HUES6 (cell line): Measurements from ENCODE around the gene MPPED2.

Experiments used
- H3K27ac ChIP-seq: 2 replicates; pipeline ENCODE4 v1.7.0; 2013; ENCODE audit warnings: low read depth, mild to moderate bottlenecking, low read length, inconsistent platforms
- H3K27me3 ChIP-seq: 2 replicates; pipeline ENCODE4 v1.6.1; 2013; ENCODE audit warnings: low read length; ENCODE audit not compliant: control insufficient read depth, insufficient read depth
- H3K36me3 ChIP-seq: 2 replicates; pipeline ENCODE4 v1.6.1; 2013; ENCODE audit warnings: low read length; ENCODE audit not compliant: control insufficient read depth, insufficient read depth
- H3K4me1 ChIP-seq: 2 replicates; pipeline ENCODE4 v1.6.1; 2013; ENCODE audit warnings: low read length; ENCODE audit not compliant: control insufficient read depth, insufficient read depth
- H3K4me3 ChIP-seq: 2 replicates; pipeline ENCODE4 v1.5.1; 2013; ENCODE audit warnings: low read depth, low read length
- H3K9ac ChIP-seq: one replicate; pipeline ENCODE4 v1.6.1; 2013; ENCODE audit warnings: mild to moderate bottlenecking, low read length
- H3K9me3 ChIP-seq: 2 replicates; pipeline ENCODE4 v1.6.1; 2013; ENCODE audit warnings: low read depth, low read length; ENCODE audit not compliant: control insufficient read depth, insufficient read depth

Gene MPPED2

GRCh38 chr11:30468881-30469280 is 117.3 kb downstream of the MPPED2 start:
- H3K4me3 ChIP-seq, result no peak overlapping the region
- H3K27ac ChIP-seq, result no peak overlapping the region
- H3K27me3 ChIP-seq, result no peaks in the 10 kb centered on the region
- no peaks in the 10 kb centered on the region for H3K36me3 ChIP-seq
- peaks cover 10% of the 10 kb centered on the region; the same call in 1 of the 2 replicates for H3K4me1 ChIP-seq
- H3K9me3 ChIP-seq, result no peaks in the 10 kb centered on the region
- no peak overlapping the region for H3K9ac ChIP-seq

DNA sequence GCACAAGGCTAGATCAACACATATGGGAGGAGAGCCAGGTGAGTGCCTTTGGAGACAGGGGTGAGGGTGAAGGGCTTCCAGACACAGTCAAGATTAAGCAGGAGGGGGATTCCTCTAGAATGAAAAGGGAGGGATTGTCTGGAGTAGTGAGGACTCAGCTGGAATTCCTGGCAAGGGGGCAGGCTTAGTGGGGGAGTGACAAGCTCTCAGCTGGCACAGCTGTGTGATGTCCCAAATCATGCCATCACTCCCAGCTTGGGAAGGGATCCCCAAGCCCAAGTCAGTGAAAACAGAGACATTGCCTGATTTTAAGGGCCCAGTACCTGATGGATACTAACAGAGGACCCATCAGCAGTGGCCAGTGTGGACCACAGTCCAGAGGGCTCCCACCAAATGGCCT is 119.0 kb downstream of the MPPED2 start:
- H3K9ac ChIP-seq, result no peak overlapping the region
- H3K4me3 ChIP-seq, result no peak overlapping the region
- H3K27me3 ChIP-seq, result no peaks in the 10 kb centered on the region

GRCh38 chr11:30465623-30466022 is 120.5 kb downstream of the MPPED2 start:
- Histone ChIP-seq H3K27me3 (no peaks in the 10 kb centered on the region), H3K9me3 (no peaks in the 10 kb centered on the region), H3K36me3 (no peaks in the 10 kb centered on the region), H3K27ac (no peak overlapping the region), H3K4me3 (no peak overlapping the region), H3K4me1 (peaks cover 25% of the 10 kb centered on the region; the same call in 1 of the 2 replicates), H3K9ac (no peak overlapping the region)

More for the DNA sequence above, 119.0 kb downstream of the MPPED2 start:
- no peak overlapping the region for H3K27ac ChIP-seq
- H3K4me1 ChIP-seq, result peaks cover 20% of the 10 kb centered on the region; the same call in 1 of the 2 replicates
- H3K9me3 ChIP-seq, result no peaks in the 10 kb centered on the region
- no peaks in the 10 kb centered on the region for H3K36me3 ChIP-seq

DNA sequence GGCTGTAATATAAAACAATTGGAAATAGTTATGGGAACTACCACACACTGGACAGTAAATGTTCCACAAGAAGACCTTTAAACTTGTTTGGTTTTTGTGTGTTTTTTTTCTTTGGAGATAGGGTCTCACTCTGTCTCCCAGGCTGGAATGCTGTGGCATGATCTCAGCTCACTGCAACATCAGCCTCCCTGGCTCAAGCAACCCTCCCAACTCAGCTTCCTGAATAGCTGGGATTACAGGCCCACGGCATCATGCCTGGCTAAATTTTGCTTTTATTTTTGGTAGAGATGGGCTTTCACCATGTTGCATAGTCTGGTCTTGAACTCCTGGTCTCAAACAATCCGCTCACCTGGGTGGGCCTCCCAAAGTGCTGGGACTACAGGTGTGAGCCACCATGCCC is 121.0 kb downstream of the MPPED2 start:
- no peaks in the 10 kb centered on the region for H3K9me3 ChIP-seq
- H3K4me1 ChIP-seq, result peaks cover 25% of the 10 kb centered on the region; the same call in 1 of the 2 replicates
- no peaks in the 10 kb centered on the region for H3K36me3 ChIP-seq
- H3K27me3 ChIP-seq, result no peaks in the 10 kb centered on the region
- no peak overlapping the region for H3K9ac ChIP-seq
- no peak overlapping the region for H3K4me3 ChIP-seq
- H3K27ac ChIP-seq, result no peak overlapping the region

DNA sequence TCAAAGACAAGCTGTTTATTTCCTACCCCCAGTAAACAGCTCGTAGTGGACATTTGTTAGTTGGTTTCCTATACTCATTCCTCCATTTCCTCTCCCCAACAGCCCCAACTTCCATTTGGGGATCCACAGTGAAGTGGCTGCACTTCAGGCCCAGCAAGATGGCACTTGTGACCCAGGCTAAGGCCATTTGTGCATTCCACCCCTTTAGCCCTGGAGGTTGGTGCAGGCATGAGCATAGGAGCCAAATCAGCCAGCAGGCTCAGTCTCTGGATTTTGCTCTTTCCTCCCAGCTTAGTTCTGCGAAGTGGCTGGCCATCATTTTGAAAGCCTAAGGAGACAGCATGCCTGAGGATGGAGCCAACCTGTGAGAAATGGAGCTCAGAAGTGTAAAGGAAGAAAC is 122.9 kb downstream of the MPPED2 start:
- Histone ChIP-seq H3K4me3 (no peak overlapping the region), H3K9me3 (no peaks in the 10 kb centered on the region), H3K9ac (no peak overlapping the region), H3K4me1 (peaks cover 29% of the 10 kb centered on the region), H3K27ac (no peak overlapping the region), H3K27me3 (no peaks in the 10 kb centered on the region), H3K36me3 (no peaks in the 10 kb centered on the region)

- H3K4me1 ChIP-seq, result peaks cover 31% of the 10 kb centered on the region
- no peaks in the 10 kb centered on the region for H3K9me3 ChIP-seq
Measured at GRCh38 chr11:30462421-30462820, 123.7 kb downstream of the MPPED2 start.

GRCh38 chr11:30459821-30460220 is 126.3 kb downstream of the MPPED2 start:
- H3K9ac ChIP-seq, result no peak overlapping the region
- peaks cover 30% of the 10 kb centered on the region for H3K4me1 ChIP-seq
- no peaks in the 10 kb centered on the region for H3K27me3 ChIP-seq
- H3K36me3 ChIP-seq, result no peaks in the 10 kb centered on the region
- no peak overlapping the region for H3K4me3 ChIP-seq
- no peak overlapping the region for H3K27ac ChIP-seq
- H3K9me3 ChIP-seq, result no peaks in the 10 kb centered on the region; the same call in 1 of the 2 replicates

More at GRCh38 chr11:30462421-30462820, 123.7 kb downstream of the MPPED2 start:
- H3K36me3 ChIP-seq, result no peaks in the 10 kb centered on the region
- H3K4me3 ChIP-seq, result no peak overlapping the region
- no peaks in the 10 kb centered on the region for H3K27me3 ChIP-seq
- no peak overlapping the region for H3K9ac ChIP-seq
- H3K27ac ChIP-seq, result no peak overlapping the region

DNA sequence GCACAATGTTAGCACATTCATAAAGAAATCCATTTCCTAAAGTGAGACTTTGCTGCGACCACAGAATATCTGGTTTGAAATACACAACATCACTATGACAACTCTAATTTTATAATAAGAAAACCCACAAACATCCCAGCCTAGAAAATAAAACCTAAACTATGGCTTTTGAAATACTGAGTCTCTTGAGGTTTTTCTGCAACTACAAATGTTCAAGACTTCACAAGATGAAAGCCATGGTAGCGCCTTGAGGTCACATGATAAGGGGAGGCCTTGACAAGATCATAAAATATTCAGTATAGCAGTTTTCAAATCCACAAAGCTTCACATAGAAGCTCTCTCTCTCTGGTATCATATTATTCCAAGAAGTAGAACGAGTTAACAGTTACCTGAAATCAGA is 126.8 kb downstream of the MPPED2 start:
- H3K27me3 ChIP-seq, result no peaks in the 10 kb centered on the region
- H3K36me3 ChIP-seq, result no peaks in the 10 kb centered on the region
- no peak overlapping the region for H3K27ac ChIP-seq

DNA sequence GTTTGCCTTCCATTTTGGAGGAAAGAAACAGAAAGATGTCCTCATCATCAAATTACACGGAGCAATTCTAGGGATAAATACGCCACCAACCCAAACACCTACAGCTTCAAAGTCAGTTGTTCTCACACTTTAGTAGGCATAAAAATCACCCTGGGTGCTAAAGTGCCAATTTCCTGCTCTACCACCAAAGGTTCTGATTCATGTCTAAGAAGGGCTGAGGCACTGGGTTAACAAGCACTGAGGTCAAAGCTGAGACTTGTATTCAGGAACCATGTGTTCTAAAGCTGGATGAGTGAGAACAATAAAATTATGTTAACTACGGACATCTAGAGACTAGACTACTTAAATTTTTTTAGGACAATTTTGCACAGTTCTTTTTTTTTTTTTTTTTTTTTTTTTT is 127.6 kb downstream of the MPPED2 start:
- H3K4me1 ChIP-seq, result peaks cover 39% of the 10 kb centered on the region
- H3K4me3 ChIP-seq, result no peak overlapping the region
- H3K27ac ChIP-seq, result no peak overlapping the region
- no peaks in the 10 kb centered on the region for H3K27me3 ChIP-seq
- H3K9ac ChIP-seq, result no peak overlapping the region
- H3K36me3 ChIP-seq, result no peaks in the 10 kb centered on the region
- peaks cover 4% of the 10 kb centered on the region; the same call in 1 of the 2 replicates for H3K9me3 ChIP-seq

More for the DNA sequence above, 126.8 kb downstream of the MPPED2 start:
- H3K4me3 ChIP-seq, result no peak overlapping the region
- no peak overlapping the region for H3K9ac ChIP-seq
- no peaks in the 10 kb centered on the region; the same call in 1 of the 2 replicates for H3K9me3 ChIP-seq
- H3K4me1 ChIP-seq, result peaks cover 32% of the 10 kb centered on the region

DNA sequence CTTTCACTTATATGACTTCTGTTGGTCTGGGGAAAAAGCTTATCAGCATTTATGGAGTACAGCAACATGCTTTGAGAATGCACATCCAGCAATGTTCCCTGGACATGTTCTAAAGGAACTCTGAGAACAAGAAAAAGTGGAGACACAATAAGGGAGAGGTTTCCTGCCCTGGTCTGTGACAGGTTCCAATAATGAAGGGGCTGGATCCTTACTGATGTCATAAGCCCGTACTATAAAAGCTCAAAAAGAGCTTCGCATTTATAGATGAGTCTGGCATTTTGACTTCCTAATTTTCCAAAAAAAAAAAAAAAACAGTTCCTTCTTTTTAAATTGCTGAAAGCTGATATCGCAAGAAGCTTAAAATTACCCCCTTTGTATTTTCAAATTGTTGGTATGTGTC is 129.1 kb downstream of the MPPED2 start:
- H3K4me3 ChIP-seq, result no peak overlapping the region
- H3K27ac ChIP-seq, result no peak overlapping the region
- H3K9ac ChIP-seq, result no peak overlapping the region
- H3K27me3 ChIP-seq, result no peaks in the 10 kb centered on the region
- no peaks in the 10 kb centered on the region for H3K36me3 ChIP-seq
- H3K9me3 ChIP-seq, result peaks cover 4% of the 10 kb centered on the region; the same call in 1 of the 2 replicates
- H3K4me1 ChIP-seq, result peaks cover 38% of the 10 kb centered on the region

DNA sequence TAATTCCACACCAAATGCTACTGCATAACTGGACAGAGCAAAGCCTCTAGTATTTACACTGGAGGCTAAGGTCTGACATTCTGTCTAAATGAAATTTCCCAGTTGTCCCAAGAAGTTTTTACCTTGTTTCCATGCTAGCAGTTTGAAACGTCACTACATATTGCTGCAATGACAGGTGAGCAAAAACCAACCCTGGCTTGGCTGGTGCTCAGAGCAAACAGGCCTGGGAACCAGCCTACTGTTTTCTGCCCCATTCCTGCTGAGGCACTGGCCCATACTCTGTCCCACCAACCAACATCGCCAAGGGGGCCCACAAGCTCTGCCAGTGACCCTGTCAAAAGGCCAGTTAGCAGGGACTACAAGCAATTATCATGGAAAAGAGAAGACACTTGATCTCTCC is 131.1 kb downstream of the MPPED2 start:
- Histone ChIP-seq H3K27ac (no peak overlapping the region), H3K4me3 (no peak overlapping the region), H3K9ac (no peak overlapping the region), H3K27me3 (no peaks in the 10 kb centered on the region), H3K4me1 (peaks cover 48% of the 10 kb centered on the region), H3K9me3 (peaks cover 4% of the 10 kb centered on the region; the same call in 1 of the 2 replicates), H3K36me3 (no peaks in the 10 kb centered on the region)

DNA sequence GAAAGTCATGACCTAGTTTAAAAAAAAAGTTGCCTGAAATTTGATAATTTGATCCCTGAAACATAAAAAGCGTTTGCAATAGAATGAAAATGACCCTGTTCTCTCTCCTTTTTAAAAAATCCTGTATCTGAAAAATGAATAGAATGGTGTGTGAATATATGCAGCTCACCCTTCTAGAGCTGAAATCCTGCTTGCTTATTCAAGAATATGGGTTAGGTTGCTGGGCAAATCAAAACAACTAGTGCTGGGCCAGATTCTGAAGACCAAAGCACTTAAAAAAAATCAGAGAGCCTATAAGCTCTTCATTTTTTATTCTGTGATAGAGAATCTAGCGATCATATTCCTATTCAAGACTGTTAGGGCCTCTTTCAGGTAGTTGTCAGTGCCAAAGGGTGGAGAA is 131.6 kb downstream of the MPPED2 start:
- no peak overlapping the region for H3K9ac ChIP-seq

More for the DNA sequence above, 131.6 kb downstream of the MPPED2 start:
- H3K36me3 ChIP-seq, result no peaks in the 10 kb centered on the region
- H3K27me3 ChIP-seq, result no peaks in the 10 kb centered on the region
- H3K9me3 ChIP-seq, result peaks cover 4% of the 10 kb centered on the region; the same call in 1 of the 2 replicates
- no peak overlapping the region for H3K27ac ChIP-seq
- H3K4me3 ChIP-seq, result no peak overlapping the region
- peaks cover 48% of the 10 kb centered on the region for H3K4me1 ChIP-seq
